Loucy (cell line): ENCODE results near the gene SF3B4.

ENCODE experiments used
- H2AFZ ChIP-seq: fragments of 200-600 bp; sonication (generic); 2 replicates; pipeline ENCODE4 v1.6.0; 2016; ENCODE audit warnings: antibody characterized with exemption, mild to moderate bottlenecking, low read length, moderate library complexity
- H3F3A ChIP-seq: fragments of 200-600 bp; 2 replicates; pipeline ENCODE4 v1.6.0; 2016; ENCODE audit warnings: antibody characterized with exemption, low read depth, mild to moderate bottlenecking
- H3K27me3 ChIP-seq: fragments of 200-600 bp; sonication (generic); 2 replicates; pipeline ENCODE4 v1.6.1; 2014; ENCODE audit warnings: low read length, mild to moderate bottlenecking; ENCODE audit not compliant: insufficient read depth, poor library complexity, severe bottlenecking
- H3K36me3 ChIP-seq: fragments of 200-600 bp; sonication (generic); 2 replicates; pipeline ENCODE4 v1.6.1; 2016; ENCODE audit warnings: low read length; ENCODE audit not compliant: insufficient read depth
- H3K4me1 ChIP-seq: fragments of 200-600 bp; sonication (generic); 2 replicates; pipeline ENCODE4 v1.5.1; 2014; ENCODE audit warnings: low read length, mild to moderate bottlenecking; ENCODE audit not compliant: insufficient read depth, poor library complexity, severe bottlenecking
- H3K4me2 ChIP-seq: fragments of 200-600 bp; sonication (generic); 2 replicates; pipeline ENCODE4 v1.6.0; 2014; ENCODE audit warnings: antibody characterized with exemption, low read length, low read depth, mild to moderate bottlenecking; ENCODE audit not compliant: poor library complexity, severe bottlenecking
- H3K4me3 ChIP-seq: fragments of 200-600 bp; sonication (generic); 2 replicates; pipeline ENCODE4 v1.5.1; 2014; ENCODE audit warnings: low read length, mild to moderate bottlenecking, mixed read lengths; ENCODE audit not compliant: poor library complexity, severe bottlenecking
- H3K79me2 ChIP-seq: fragments of 200-600 bp; sonication (generic); 2 replicates; pipeline ENCODE4 v1.6.1; 2014; ENCODE audit warnings: low read length; ENCODE audit not compliant: insufficient read depth
- H3K9ac ChIP-seq: fragments of 200-600 bp; sonication (generic); 2 replicates; pipeline ENCODE4 v1.6.0; 2014; ENCODE audit warnings: mild to moderate bottlenecking, low read depth, low read length, moderate library complexity; ENCODE audit not compliant: poor library complexity, severe bottlenecking
- H3K9me2 ChIP-seq: fragments of 200-600 bp; sonication (generic); replicated peaks from 2 replicates; pipeline ENCODE4 v1.6.1; 2016; ENCODE audit warnings: low read depth, low read length, mixed read lengths
- H3K9me3 ChIP-seq: fragments of 200-600 bp; sonication (generic); 2 replicates; pipeline ENCODE4 v1.6.1; 2014; ENCODE audit warnings: mild to moderate bottlenecking, antibody characterized with exemption, low read length, low read depth; ENCODE audit not compliant: insufficient read depth
- H4K20me1 ChIP-seq: fragments of 200-600 bp; sonication (generic); 2 replicates; pipeline ENCODE4 v1.6.0; 2014; ENCODE audit warnings: antibody characterized with exemption, low read length, mild to moderate bottlenecking; ENCODE audit not compliant: insufficient read depth, poor library complexity, severe bottlenecking
- EZH2phosphoT487 ChIP-seq: fragments of 200-600 bp; IDR thresholded peaks from 2 replicates; pipeline ENCODE4 v1.6.1; 2018; ENCODE audit warnings: antibody characterized with exemption, mild to moderate bottlenecking, moderate library complexity, borderline replicate concordance
- TF ChIP-seq, protein P1 (sequence below): fragments of 200-600 bp; sonication (generic); conservative IDR thresholded peaks from 2 replicates; pipeline ENCODE4 v1.5.1; 2014; ENCODE audit warnings: mild to moderate bottlenecking, antibody characterized with exemption, low read length

Gene SF3B4

DNA sequence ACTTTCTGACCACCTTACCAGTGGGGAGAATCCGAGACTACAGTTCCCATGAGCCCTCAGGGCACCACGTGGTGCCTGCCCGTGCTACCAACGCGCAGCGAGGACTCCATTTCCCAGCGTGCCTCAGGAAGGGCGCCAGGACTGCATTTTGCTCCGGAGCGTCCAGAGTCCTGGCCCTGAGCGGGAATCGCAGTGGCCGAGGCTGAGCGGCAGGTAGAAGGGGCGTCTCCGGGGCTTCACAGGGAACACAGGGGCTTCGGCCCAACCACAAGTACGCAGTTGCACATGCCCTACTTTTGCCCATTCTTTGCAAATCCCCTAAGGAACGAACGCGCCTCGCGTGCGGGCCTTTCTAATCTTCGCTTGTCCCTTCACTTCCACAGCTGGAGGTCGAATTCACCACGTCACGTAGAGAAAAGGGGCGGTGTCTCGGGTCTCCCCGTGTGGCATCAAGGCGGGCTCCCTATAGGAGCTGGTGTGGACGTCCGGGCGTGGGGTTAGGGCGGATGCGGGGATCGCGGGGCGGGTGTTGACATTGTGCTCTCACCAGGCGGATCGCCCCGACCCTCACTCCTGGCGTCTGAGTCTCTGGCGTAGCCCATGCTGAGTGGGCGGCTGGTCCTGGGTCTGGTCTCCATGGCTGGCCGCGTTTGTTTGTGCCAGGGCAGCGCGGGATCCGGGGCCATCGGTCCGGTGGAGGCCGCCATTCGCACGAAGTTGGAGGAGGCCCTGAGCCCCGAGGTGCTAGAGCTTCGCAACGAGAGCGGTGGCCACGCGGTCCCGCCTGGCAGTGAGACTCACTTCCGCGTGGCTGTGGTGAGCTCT lies 27.9 kb downstream of the SF3B4 start, which contains the start of gene BOLA1:
Gene BOLA1, plus strand, starts transcription at position 109 of the 825 bp plus-strand sequence. Its CDS starts 492 bp downstream, at position 601.
- no peaks in the 10 kb centered on the region for H3K9me3 ChIP-seq
- no peaks in the 10 kb centered on the region for H3K9me2 ChIP-seq

DNA sequence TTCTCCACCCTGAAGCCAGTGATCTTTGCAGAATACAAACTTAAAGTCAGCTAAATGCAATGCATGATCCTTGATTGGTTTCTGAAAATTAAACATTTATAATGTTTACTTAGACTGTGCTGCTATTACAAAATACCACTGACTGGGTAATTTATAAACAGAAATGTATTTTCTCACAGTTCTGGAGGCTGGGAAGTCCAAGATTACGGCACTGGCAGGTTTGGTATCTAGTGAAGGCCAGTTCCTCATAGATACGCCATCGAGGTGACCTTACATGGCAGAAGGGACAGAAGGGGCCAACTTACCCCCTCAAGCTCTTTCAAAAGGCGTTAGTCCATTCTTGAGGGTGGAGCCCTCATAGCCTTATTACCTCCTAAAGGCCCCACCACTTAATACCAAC lies 31.0 kb downstream of the SF3B4 start:
- Histone ChIP-seq H3K9me2 (no peaks in the 10 kb centered on the region), H3K4me1 (peaks cover 12% of the 10 kb centered on the region), H3K36me3 (no peaks in the 10 kb centered on the region), H3K4me3 (no peak overlapping the region), H3K4me2 (no peak overlapping the region), H3K9me3 (no peaks in the 10 kb centered on the region), H4K20me1 (no peaks in the 10 kb centered on the region), H3K79me2 (peaks cover 10% of the 10 kb centered on the region; the same call in 1 of the 2 replicates), H3F3A (no peaks in the 10 kb centered on the region), H3K9ac (no peak overlapping the region), H2AFZ (no peak overlapping the region), H3K27me3 (no peaks in the 10 kb centered on the region)
- no peak for TF ChIP-seq EZH2phosphoT487
- TF ChIP-seq, protein P1, sequence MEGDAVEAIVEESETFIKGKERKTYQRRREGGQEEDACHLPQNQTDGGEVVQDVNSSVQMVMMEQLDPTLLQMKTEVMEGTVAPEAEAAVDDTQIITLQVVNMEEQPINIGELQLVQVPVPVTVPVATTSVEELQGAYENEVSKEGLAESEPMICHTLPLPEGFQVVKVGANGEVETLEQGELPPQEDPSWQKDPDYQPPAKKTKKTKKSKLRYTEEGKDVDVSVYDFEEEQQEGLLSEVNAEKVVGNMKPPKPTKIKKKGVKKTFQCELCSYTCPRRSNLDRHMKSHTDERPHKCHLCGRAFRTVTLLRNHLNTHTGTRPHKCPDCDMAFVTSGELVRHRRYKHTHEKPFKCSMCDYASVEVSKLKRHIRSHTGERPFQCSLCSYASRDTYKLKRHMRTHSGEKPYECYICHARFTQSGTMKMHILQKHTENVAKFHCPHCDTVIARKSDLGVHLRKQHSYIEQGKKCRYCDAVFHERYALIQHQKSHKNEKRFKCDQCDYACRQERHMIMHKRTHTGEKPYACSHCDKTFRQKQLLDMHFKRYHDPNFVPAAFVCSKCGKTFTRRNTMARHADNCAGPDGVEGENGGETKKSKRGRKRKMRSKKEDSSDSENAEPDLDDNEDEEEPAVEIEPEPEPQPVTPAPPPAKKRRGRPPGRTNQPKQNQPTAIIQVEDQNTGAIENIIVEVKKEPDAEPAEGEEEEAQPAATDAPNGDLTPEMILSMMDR, result no peak

More for the DNA sequence above, 27.9 kb downstream of the SF3B4 start, which contains the start of gene BOLA1:
- Histone ChIP-seq H2AFZ (peak within 1 kb of the TSS; percentile 92), H3K4me1 (peaks cover 12% of the 10 kb centered on the region), H3K79me2 (peaks cover 10% of the 10 kb centered on the region; the same call in 1 of the 2 replicates), H3K4me2 (peak within 1 kb of the TSS; percentile 79), H3K27me3 (no peaks in the 10 kb centered on the region), H3K9ac (peak within 1 kb of the TSS; percentile 86), H3F3A (no peaks in the 10 kb centered on the region), H3K36me3 (no peaks in the 10 kb centered on the region), H3K4me3 (peak within 1 kb of the TSS; percentile 83), H4K20me1 (no peaks in the 10 kb centered on the region)
- TF ChIP-seq, protein P1, result no peak
- no peak for TF ChIP-seq EZH2phosphoT487

DNA sequence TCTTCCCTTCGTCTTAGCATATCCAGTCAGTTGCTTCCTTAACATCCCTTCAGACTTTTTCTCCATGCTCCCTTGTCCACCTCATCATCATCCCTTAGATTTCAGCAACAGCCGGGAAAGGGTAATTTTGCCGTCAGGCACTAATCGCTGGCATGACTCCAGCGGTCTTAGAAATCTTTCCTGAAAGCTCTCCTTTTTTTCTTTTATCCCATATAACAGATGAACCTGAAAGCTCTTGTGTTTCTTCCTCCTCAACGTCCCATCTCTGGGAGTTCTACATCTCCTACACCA lies 38.7 kb downstream of the SF3B4 start:
- H3K4me3 ChIP-seq, result peak overlapping the region; percentile 79
- no peaks in the 10 kb centered on the region for H3K9me3 ChIP-seq
- H3K4me2 ChIP-seq, result peak overlapping the region; percentile 87
- no peaks in the 10 kb centered on the region for H3K27me3 ChIP-seq
- TF ChIP-seq EZH2phosphoT487, result no peak
- TF ChIP-seq, protein P1, result no peak
- no peaks in the 10 kb centered on the region for H3K36me3 ChIP-seq
- H3K9ac ChIP-seq, result peak overlapping the region; percentile 97
- peaks cover 18% of the 10 kb centered on the region for H3K4me1 ChIP-seq
- H3F3A ChIP-seq, result peaks cover 21% of the 10 kb centered on the region
- peaks cover 6% of the 10 kb centered on the region for H3K79me2 ChIP-seq
- peak overlapping the region; percentile 72; the same call in 1 of the 2 replicates for H2AFZ ChIP-seq
- H4K20me1 ChIP-seq, result no peaks in the 10 kb centered on the region
- no peaks in the 10 kb centered on the region for H3K9me2 ChIP-seq
